Kidney tubule cell (primary cell): ENCODE measurements around the gene RGPD5.
"Not testable (repeated sequence)": the region's sequence is repeated elsewhere in the genome, so short reads cannot be mapped to it uniquely, and the experiment has no call there.

Source experiments
- DNase-seq: peaks from one replicate; pipeline ENCODE4 v3.0.0-alpha.2; 2018; ENCODE audit warnings: low spot score

Gene RGPD5

GRCh38 chr2:109893736-109894135, 99.6 kb downstream of the RGPD5 start:
- DNase-seq: not testable (repeated sequence)

GRCh38 chr2:109894141-109894540, 100.0 kb downstream of the RGPD5 start:
- not testable (repeated sequence) for DNase-seq

DNA sequence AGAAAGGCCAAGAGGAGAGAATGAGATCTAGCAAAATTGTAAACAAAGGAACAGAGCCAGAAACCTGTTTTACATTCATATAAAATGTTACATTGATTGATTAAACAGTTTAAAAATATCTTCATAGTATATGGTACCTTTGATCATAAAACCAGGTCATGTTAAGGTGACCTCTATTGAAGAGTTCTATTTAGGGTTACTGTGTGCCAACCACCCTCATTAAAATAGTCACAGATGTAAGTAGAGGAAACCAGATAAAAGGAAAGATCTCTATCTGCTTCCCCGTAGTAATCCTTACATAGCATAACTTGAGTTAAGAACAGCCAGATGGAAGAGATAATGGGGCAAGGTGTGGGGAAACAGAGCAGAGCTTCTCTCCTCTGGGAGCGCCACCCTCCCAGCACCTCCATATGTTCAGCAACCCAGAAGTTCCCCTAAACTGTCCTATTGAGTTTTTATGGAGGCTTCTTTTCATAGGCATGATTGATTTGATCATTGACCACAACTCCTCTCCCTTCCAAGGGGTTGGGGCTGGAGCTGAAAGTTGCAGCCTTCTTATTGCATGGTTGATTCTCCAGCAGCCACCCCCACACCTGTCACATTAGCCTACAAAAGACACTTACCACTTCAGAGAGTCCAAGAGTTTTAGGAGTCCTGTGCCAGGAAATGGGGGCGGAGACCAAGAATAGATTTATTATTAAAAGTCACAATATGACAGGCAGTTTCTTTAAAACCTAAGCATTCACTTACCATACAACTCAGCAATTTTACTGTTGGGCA, 101.2 kb downstream of the RGPD5 start:
- DNase-seq: not testable (repeated sequence)

- not testable (repeated sequence) for DNase-seq
Measured at GRCh38 chr2:109896212-109896611, 102.1 kb downstream of the RGPD5 start.

DNA sequence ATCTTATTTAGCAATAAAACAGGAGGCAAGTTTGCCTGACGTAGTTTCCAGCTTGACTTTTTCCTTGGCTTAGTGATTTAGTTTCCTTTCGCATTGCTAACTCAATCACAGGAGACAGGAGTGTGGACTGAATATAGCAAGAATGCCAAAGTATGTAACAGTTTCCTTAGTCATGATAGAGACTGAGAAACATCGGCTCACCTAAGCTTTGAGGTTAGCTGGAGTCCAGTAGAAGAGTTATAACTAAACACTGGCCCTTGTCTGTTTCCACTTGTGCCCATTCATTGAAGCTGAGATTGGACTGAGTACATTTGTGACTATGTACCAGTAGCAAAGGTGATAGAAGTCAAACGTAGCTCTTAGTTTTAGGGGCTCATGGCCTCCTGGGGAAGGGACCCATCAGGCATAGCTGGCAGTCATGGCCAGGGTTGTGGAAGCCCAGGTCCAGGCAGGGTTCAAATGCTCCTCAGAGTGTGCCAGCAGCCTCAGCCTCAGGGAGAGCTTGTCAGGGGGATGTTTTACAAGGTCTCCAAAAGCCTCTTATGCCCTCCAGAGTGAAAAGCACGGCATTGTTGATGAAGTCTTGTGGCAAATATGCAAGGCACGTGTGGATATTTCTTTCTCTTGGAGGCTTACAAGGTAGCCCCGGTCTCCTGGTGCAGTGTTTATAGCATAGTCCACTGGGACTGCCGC, 103.8 kb downstream of the RGPD5 start:
- not testable (repeated sequence) for DNase-seq

DNA sequence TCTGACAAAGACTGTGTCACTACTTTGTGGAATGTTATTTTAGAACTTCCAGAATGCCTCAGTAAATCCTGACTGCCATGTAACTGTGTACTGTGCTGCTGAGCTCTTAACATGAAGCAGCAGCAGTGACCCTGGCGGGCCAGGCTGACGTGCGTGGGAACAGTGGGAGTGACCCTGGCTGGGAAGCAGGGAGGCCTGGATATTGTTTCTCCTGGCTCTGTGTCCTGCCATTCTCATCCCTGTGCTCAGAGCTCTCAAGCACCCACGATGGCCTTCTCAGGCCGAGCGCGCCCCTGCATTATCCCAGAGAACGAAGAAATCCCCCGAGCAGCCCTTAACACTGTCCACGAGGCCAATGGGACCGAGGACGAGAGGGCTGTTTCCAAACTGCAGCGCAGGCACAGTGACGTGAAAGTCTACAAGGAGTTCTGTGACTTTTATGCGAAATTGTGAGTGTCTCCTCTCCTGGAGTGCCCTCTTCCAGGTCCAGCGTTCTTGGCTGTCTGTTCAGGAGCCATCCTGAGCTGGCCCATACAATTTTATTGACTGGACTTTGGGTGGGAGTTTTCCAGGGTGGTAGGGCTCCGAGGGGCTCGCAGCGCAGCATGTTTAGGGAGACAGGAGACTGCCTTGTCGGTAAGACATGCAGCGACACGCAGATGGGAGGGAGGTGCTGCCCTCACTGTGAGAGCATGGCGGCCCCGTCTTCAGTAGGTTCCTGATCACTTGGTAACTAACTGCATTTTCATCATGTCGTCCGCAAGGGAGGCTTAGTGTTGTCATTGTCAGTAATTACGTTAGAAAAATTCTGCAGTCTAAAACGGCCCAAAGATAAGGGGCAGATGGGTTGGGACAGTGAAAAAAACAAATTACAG, 104.6 kb downstream of the RGPD5 start, which contains the start of gene LIMS3:
Gene LIMS3, plus strand, starts transcription at position 227 of the 875 bp plus-strand sequence. Its CDS starts 41 bp downstream, at position 268.
- not testable (repeated sequence) for DNase-seq

DNA sequence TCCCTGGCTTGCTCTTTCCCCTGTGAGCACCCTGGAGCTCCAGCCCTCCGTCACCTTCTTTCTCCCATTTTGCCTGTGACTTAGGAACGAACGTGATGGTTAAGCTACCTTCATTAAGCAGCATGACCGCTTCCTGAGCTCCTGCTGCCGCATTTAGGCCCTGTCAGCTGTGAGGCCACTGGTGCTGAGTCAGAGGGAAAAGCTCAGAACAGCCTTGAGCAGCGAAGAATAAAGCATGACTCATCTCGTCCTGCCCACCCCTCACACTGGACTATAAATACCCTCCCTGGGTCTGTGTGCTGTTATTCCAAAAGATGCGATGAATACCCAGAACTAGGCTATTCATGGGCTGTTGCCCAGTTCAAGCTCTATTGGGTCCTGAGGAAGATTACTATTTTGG, 111.7 kb downstream of the RGPD5 start:
- not testable (repeated sequence) for DNase-seq
